Measurements from ENCODE around the gene POLL.

- TF ChIP-seq, protein P1, sequence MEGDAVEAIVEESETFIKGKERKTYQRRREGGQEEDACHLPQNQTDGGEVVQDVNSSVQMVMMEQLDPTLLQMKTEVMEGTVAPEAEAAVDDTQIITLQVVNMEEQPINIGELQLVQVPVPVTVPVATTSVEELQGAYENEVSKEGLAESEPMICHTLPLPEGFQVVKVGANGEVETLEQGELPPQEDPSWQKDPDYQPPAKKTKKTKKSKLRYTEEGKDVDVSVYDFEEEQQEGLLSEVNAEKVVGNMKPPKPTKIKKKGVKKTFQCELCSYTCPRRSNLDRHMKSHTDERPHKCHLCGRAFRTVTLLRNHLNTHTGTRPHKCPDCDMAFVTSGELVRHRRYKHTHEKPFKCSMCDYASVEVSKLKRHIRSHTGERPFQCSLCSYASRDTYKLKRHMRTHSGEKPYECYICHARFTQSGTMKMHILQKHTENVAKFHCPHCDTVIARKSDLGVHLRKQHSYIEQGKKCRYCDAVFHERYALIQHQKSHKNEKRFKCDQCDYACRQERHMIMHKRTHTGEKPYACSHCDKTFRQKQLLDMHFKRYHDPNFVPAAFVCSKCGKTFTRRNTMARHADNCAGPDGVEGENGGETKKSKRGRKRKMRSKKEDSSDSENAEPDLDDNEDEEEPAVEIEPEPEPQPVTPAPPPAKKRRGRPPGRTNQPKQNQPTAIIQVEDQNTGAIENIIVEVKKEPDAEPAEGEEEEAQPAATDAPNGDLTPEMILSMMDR (IDR thresholded peaks at IDR 0.05): no peak
- TF ChIP-seq POLR2A (IDR thresholded peaks at IDR 0.05): no peak
Measured at GRCh38 chr10:101575091-101575490, 13.0 kb downstream of the POLL start.

Measured in heart left ventricle (tissue), 13 donors.